Keratinocyte (primary cell): ENCODE results near the gene LATS1. TPM values are rescaled to one million over a fixed set of nuclear protein-coding genes. Genes with fewer than 3 reads are reported as not detected.

Source experiments
- DNase-seq: peaks from one replicate; pipeline ENCODE4 v3.0.0-alpha.2; 2011; ENCODE audit warnings: low read depth, missing footprints, low spot score
- FAIRE-seq: peaks from 2 replicates; lab custom pipeline; 2011; peaks lifted over from hg19 to GRCh38; lab: Jason Lieb, UNC
- H2AFZ ChIP-seq: 2 replicates; pipeline ENCODE4 v1.6.0; 2012; ENCODE audit warnings: low read length, control low read depth, inconsistent platforms; ENCODE audit not compliant: control insufficient read depth
- H3K27ac ChIP-seq: 2 replicates; pipeline ENCODE4 v1.5.1; 2011; ENCODE audit warnings: low read length; ENCODE audit not compliant: control insufficient read depth, insufficient read depth
- H3K27me3 ChIP-seq: 3 replicates; pipeline ENCODE4 v1.6.0; 2011; ENCODE audit warnings: low read length; ENCODE audit not compliant: control insufficient read depth, insufficient read depth; ENCODE audit errors: extremely low read depth
- H3K36me3 ChIP-seq, 2 experiments: 2 replicates in 1 of 2; 3 replicates in 1 of 2; pipeline ENCODE4 v1.5.1; 2011; ENCODE audit warnings: low read length in 2 of 2, mild to moderate bottlenecking in 1 of 2; ENCODE audit not compliant: control insufficient read depth in 2 of 2, insufficient read depth in 2 of 2; ENCODE audit errors: extremely low read depth in 1 of 2
- H3K4me1 ChIP-seq: 3 replicates; pipeline ENCODE4 v1.5.1; 2011; ENCODE audit warnings: low read length; ENCODE audit not compliant: control insufficient read depth, insufficient read depth; ENCODE audit errors: extremely low read depth
- H3K4me2 ChIP-seq: 3 replicates; pipeline ENCODE4 v1.6.0; 2011; ENCODE audit warnings: low read depth, low read length; ENCODE audit not compliant: control insufficient read depth, insufficient read depth; ENCODE audit errors: extremely low read depth
- H3K4me3 ChIP-seq, 3 experiments: fragments of 200-600 bp in 1 of 3; sonication (generic) in 1 of 3; 2 replicates in 2 of 3; 3 replicates in 1 of 3; pipeline ENCODE4 v1.5.1; 2011 to 2016; ENCODE audit warnings: low read length in 3 of 3, mild to moderate bottlenecking in 3 of 3, control low read depth in 2 of 3, inconsistent platforms in 1 of 3, low read depth in 1 of 3, mixed read lengths in 1 of 3, mixed run types in 1 of 3, moderate library complexity in 1 of 3; ENCODE audit not compliant: control insufficient read depth in 2 of 3, insufficient read depth in 2 of 3; ENCODE audit errors: extremely low read depth in 1 of 3
- H3K79me2 ChIP-seq: 2 replicates; pipeline ENCODE4 v1.6.0; 2012; ENCODE audit warnings: low read length; ENCODE audit not compliant: control insufficient read depth, insufficient read depth
- H3K9ac ChIP-seq: 3 replicates; pipeline ENCODE4 v1.6.0; 2011; ENCODE audit warnings: low read length; ENCODE audit not compliant: control insufficient read depth, insufficient read depth; ENCODE audit errors: extremely low read depth
- H3K9me1 ChIP-seq: 3 replicates; pipeline ENCODE4 v1.6.0; 2011; ENCODE audit warnings: low read length; ENCODE audit not compliant: control insufficient read depth, insufficient read depth; ENCODE audit errors: extremely low read depth
- H3K9me3 ChIP-seq: 2 replicates; pipeline ENCODE4 v1.5.1; 2012; ENCODE audit warnings: low read depth, low read length; ENCODE audit not compliant: control insufficient read depth
- H4K20me1 ChIP-seq: 3 replicates; pipeline ENCODE4 v1.6.0; 2011; ENCODE audit warnings: low read length; ENCODE audit not compliant: control insufficient read depth, insufficient read depth; ENCODE audit errors: extremely low read depth
- CTCF ChIP-seq, 3 experiments: IDR thresholded peaks in 1 of 3; conservative IDR thresholded peaks in 1 of 3; optimal IDR thresholded peaks in 1 of 3; 2 replicates in 2 of 3; 3 replicates in 1 of 3; pipeline versions ENCODE3 to v1.5.1; 2011; ENCODE audit warnings: low read length in 3 of 3, mild to moderate bottlenecking in 3 of 3, moderate library complexity in 2 of 3, control low read depth in 1 of 3, inconsistent platforms in 1 of 3; ENCODE audit not compliant: insufficient read depth in 2 of 3; ENCODE audit errors: extremely low read depth in 1 of 3
- EZH2 ChIP-seq: IDR thresholded peaks from one replicate; pipeline ENCODE4 v1.6.1; 2012; ENCODE audit warnings: inconsistent platforms, mild to moderate bottlenecking, low read length, moderate library complexity
- dilution Hi-C: fragments of 300-500 bp; cut with MboI; formaldehyde crosslinking; loops from one replicate; pipeline ENCODE4 v1.7.0; 2020; ENCODE audit warnings: low sequenced_read_pairs; ENCODE audit not compliant: extremely low pct_ligation_motif_present
- polyA plus RNA-seq, 5 experiments: library from polyadenylated mRNA; depleted of rRNA in 3 of 5; stranded (reverse) in 3 of 5; stranded (forward) in 1 of 5; unstranded in 1 of 5; fragments of >200 nt; gene quantifications; 1 replicate in 1 of 5; 2 replicates in 3 of 5; 3 replicates in 1 of 5; pipeline versions ENCODE4 v1.2.1 to v1.2.3, GENCODE V29; 2011 to 2012; ENCODE audit warnings: missing spikeins in 2 of 5, low read depth in 1 of 5, low replicate concordance in 1 of 5

LATS1 gene
- polyA plus RNA-seq, 1 donor (not counting 4 experiments of a cell fraction or from before 2014, with no cell fraction given) = 11.3 TPM

- H3K9me3 ChIP-seq = no peaks in the 10 kb centered on the region
- H3K9me1 ChIP-seq = no peaks in the 10 kb centered on the region
- no peak overlapping the region for H3K27ac ChIP-seq
- no peak overlapping the region for H3K4me2 ChIP-seq
- no peaks in the 10 kb centered on the region for H4K20me1 ChIP-seq
- no peak overlapping the region for H3K9ac ChIP-seq
- H3K4me3 ChIP-seq = no peak overlapping the region
- TF ChIP-seq CTCF (optimal IDR thresholded peaks at IDR 0.05 in 1 of 3, IDR thresholded peaks at IDR 0.05 in 1 of 3, conservative IDR thresholded peaks at IDR 0.05 in 1 of 3; ENCODE audit: extremely low read depth in 1 of 3, insufficient read depth in 2 of 3, low read length in 3 of 3) = no peak
- no peak for TF ChIP-seq EZH2
- H3K36me3 ChIP-seq = no peaks in the 10 kb centered on the region
- H3K79me2 ChIP-seq = peaks cover 60% of the 10 kb centered on the region
- dilution Hi-C loops = no loop called here
- peak; percentile 43 for FAIRE-seq
- no peaks in the 10 kb centered on the region for H3K27me3 ChIP-seq
- no peak for DNase-seq
- H2AFZ ChIP-seq = no peak overlapping the region
- H3K4me1 ChIP-seq = peaks cover 8% of the 10 kb centered on the region
Observed at GRCh38 chr6:149642829-149643580, 74.9 kb downstream of the LATS1 start.

- Histone ChIP-seq H3K9me1 (no peaks in the 10 kb centered on the region), H3K9ac (no peak overlapping the region), H3K79me2 (peaks cover 10% of the 10 kb centered on the region), H2AFZ (no peak overlapping the region), H3K9me3 (no peaks in the 10 kb centered on the region), H4K20me1 (no peaks in the 10 kb centered on the region), H3K27me3 (no peaks in the 10 kb centered on the region), H3K4me2 (no peak overlapping the region), H3K4me3 (no peak overlapping the region), H3K36me3 (peaks cover 0 to 7% of the 10 kb centered on the region in 2 experiments), H3K27ac (no peak overlapping the region), H3K4me1 (no peaks in the 10 kb centered on the region)
- dilution Hi-C loops = no loop called here
- DNase-seq = no peak
- TF ChIP-seq CTCF (optimal IDR thresholded peaks at IDR 0.05 in 1 of 3, IDR thresholded peaks at IDR 0.05 in 1 of 3, conservative IDR thresholded peaks at IDR 0.05 in 1 of 3; ENCODE audit: extremely low read depth in 1 of 3, insufficient read depth in 2 of 3, low read length in 3 of 3) = no peak
- TF ChIP-seq EZH2 = no peak
- no peak for FAIRE-seq
Observed at GRCh38 chr6:149636124-149636523, 81.8 kb downstream of the LATS1 start.
